CD4-positive, alpha-beta T cell treated with Interleukin-17A for 4 hours (primary cell): Measurements from ENCODE around the gene OR7G1.
A peak's percentile ranks its signal among the peaks of the same experiment; 100 is the strongest.

Experiments
- DNase-seq: peaks from one replicate; pipeline ENCODE4 v3.0.0-alpha.2; 2020; ENCODE audit warnings: mixed read lengths

OR7G1 gene

DNA sequence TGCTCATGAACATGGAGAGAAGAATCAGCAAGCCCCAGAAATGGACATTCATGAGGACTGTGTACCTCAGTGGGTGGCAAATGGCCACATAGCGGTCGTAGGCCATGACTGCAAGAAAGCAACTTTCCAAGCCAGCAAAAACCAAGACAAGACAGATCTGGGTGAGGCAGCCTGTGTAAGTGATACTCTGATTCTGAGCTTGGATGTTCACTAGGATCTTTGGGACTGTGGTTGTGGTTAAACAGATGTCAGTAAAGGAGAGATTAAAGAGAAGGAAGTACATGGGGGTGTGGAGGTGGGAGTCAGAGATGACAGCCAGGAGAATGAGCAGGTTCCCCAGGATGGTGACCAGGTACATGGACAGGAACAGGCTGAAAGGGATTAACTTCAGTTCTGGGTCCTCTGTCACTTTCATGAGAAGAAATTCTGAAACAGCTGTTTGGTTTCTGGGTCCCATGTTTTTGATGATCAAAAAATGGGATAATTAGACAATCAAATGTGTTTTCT lies at the start of gene OR7G1:
Gene OR7G1 (minus strand): TSS at position 457 of the 507 bp plus-strand sequence. CDS start 0 bp downstream, at position 457.
- no peak for DNase-seq

- DNase-seq = no peak
Observed at GRCh38 chr19:9165261-9165660, 49.7 kb upstream of the OR7G1 start.

GRCh38 chr19:9161427-9161826 lies 45.9 kb upstream of the OR7G1 start:
- DNase-seq = no peak

DNA sequence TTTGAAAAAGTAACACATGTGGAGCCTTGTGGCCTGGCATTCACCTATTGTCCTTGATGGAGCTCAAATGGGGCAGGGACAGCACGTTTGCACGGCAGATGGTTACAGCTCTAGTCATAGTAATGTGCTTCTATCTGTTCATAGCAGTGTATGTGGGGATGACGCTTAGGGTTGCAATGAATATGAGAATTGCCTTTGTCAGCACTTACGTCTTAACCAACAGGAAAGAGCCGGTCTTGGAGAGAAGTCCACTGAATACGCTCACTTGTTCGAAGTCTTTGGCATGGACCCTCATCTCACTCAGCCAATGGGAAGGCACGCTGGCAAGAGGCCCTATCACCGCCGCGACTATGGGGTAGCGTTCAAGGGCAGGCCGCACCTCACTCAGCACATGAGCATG lies 44.3 kb upstream of the OR7G1 start:
- DNase-seq = no peak

- DNase-seq = no peak
Observed at GRCh38 chr19:9156304-9156703, 40.7 kb upstream of the OR7G1 start.

GRCh38 chr19:9155591-9155990 lies 40.0 kb upstream of the OR7G1 start:
- DNase-seq = no peak

DNA sequence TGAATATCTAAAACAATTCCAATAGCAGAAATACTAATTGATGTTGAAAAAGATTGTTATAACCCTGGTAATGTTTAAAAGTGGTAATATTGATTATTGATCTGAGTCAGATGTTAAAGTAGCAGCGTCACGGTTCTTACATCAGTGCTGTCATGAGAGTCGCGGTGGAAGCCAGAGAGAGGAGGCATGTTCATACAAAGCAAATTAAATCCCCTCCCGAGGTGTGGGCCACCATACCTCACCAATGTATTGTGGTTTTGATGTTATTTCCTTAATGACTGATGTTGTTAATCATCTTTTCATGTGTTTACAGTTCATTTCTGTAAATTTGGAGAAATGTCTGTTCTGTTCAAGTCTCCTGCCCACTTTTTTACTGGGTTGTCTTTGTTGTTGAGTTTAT lies 35.8 kb upstream of the OR7G1 start:
- DNase-seq = no peak

- DNase-seq = no peak
Observed at GRCh38 chr19:9150650-9151049, 35.1 kb upstream of the OR7G1 start.

- DNase-seq = no peak
Observed at GRCh38 chr19:9149997-9150396, 34.4 kb upstream of the OR7G1 start.

- DNase-seq = no peak
Observed at GRCh38 chr19:9148697-9149096, 33.1 kb upstream of the OR7G1 start.

- no peak for DNase-seq
Observed at GRCh38 chr19:9146882-9147281, 31.3 kb upstream of the OR7G1 start.

- no peak for DNase-seq
Observed at GRCh38 chr19:9144920-9145319, 29.4 kb upstream of the OR7G1 start.

DNA sequence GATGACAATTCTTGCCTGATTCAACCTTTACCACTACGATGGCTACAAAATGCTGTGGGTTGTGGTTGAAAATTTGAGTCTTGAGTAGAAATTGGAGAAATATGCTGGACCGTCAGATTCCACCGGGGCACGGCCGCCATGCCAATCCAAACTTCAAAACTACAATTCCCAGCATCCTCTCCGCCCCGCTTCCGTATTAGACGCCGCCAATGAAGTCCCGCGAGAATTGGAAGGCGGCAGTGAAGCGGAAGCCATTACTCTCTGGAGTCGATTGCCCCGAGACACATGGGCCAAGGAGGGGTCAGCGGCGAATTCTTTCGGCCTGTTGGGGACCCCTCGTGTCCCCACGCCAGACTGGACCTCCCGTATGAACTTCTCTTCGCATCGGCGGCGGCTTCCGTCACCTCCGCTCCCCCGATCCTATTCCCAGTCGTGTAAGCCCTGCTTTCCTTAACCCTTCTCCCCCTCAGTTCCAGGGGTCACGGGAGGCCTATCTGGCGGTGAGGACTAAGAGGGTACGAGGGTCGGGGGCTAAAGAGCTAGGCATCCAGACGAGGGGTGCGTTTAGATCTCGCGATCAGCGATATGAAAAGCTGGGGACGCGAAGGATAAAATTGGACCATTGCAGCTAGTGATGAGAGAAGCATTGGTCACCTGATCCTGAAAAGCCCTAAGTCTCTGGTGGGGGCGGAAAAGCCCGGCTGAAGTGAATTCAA lies 24.8 kb upstream of the OR7G1 start, which contains the start of gene ZNF317:
Gene ZNF317 (plus strand): TSS at position 239 of the 716 bp plus-strand sequence. CDS start 15,620 bp downstream, outside the sequence.
- DNase-seq = peak; percentile 90

GRCh38 chr19:9139609-9140158 lies 24.1 kb upstream of the OR7G1 start:
- no peak for DNase-seq

DNA sequence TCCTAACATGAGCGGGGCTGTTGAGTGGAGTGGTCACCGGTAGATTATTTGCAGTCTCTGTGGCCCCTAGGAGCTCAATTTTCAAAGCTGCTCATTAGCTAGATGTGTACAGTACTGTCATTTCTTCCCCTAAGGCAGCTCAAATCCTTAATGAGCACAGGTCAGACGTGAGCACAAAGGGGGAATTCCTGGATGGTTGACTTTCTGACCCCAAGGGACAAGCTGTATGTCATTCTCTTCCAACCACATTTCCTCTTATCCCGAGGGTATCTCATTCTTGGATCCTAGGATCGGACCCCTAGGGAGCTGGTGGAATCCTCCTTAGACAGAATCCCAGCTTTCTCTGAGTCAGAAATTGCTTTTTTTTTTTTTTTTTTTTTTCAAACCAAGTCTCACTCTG lies 16.9 kb upstream of the OR7G1 start:
- no peak for DNase-seq

- no peak for DNase-seq
Observed at GRCh38 chr19:9130965-9131364, 15.4 kb upstream of the OR7G1 start.

- no peak for DNase-seq
Observed at GRCh38 chr19:9128171-9128570, 12.6 kb upstream of the OR7G1 start.

DNA sequence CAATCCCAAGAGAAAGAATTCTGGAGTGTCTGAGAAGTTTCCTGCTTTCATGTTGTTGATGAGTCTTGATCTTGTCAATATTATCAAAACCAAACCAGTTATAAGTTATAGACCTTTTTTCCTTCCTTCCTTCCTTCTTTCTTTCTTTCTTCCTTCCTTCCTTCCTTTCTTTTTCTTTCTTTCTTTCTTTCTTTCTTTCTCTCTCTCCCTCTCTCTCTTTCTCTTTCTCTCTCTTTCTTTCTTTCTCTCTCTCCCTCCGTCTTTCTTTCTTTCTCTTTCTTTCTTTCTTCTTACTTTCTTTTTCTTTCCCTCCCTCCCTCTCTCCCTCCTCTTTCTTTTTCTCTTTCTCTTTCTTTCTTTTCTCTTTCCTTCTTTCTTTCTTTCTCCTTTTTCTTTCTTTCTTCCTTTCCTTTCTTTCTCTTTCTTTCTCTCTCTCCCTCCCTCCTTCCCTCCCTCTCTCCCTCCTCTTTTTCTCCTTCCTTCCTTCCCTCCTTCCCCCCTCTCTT lies 11.4 kb upstream of the OR7G1 start, which contains the start of gene OR7G3:
Gene OR7G3 (minus strand): TSS at position 51 of the 506 bp plus-strand sequence. CDS start 0 bp downstream, at position 51.
- no peak for DNase-seq

DNA sequence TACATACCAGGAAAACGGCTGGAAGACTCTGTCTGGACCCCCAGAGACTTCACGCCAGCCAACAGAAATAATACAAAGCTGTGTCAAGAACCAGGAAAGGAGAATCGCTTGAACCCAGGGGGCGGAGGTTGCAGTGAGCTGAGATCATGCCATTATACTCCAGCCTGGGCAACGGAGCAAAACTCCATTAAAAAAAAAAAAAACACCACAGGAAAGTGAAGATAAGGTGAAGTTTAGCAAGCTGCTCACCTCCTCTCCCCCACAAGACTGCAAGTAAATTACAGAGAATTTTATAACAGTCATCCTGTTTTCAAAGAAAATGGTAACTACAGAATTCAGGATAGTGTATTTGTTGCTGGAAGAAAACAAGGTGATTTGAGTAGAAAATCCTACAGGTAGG lies 984 bp upstream of the OR7G1 start:
- DNase-seq = no peak

DNA sequence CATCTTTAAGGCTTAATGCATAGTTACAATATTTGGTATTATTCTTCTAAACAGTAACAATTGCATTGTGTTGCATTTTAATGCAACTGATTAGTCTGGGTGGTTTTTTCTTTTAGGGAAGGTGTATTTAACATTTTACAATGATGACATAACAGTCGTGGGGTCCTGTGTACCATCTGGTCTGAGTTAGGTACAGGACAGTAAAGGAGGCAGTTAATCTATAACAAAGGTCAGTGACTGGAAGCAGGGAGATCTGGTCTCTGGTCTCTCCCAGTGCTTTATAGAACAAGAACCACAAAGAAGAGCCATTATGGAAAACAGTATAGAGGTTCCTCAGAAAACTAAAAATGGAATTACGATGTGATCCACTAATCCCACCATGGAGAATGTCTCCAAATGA lies 5.6 kb downstream of the OR7G1 start:
- DNase-seq = no peak

- no peak for DNase-seq
Observed at GRCh38 chr19:9107375-9107774, 8.2 kb downstream of the OR7G1 start, which contains the start of gene OR7G2. TSS of gene OR7G2 (minus strand) at chr19:9107475. CDS start at chr19:9103243, 4,232 bp downstream.

- no peak for DNase-seq
Observed at GRCh38 chr19:9086761-9087160, 28.8 kb downstream of the OR7G1 start, which contains the start of gene OR1M1. TSS of gene OR1M1 (plus strand) at chr19:9087061. CDS start at chr19:9093245, 6,184 bp downstream.

DNA sequence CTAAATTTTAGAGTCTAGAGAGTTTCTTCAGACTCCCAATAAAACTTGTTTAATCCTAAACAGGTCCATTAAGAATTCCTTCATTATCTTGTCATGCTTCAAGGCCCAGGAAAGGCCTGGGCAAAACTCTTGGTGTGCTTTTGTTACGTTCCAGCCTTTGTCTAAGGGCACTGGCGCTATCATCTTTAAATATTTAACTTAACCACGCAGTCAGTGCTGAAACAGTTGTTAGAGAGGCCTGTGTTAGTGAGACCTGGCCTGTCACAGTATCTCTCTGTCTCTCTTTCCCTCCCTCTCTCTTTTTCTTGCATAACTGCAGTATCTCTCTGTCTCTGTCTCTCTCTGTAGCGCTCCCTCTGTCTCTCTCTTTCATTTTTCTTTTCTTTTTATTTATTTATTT lies 36.9 kb downstream of the OR7G1 start:
- no peak for DNase-seq

- DNase-seq = no peak
Observed at GRCh38 chr19:9076901-9077300, 38.7 kb downstream of the OR7G1 start.
